ENCODE measurements around the gene KCNJ10. TPM values are rescaled to one million over a fixed set of nuclear protein-coding genes. Genes with fewer than 3 reads are reported as not detected.

KCNJ10 gene
- total RNA-seq, 1 experiment from 2014 or later = 1.4 TPM

DNA sequence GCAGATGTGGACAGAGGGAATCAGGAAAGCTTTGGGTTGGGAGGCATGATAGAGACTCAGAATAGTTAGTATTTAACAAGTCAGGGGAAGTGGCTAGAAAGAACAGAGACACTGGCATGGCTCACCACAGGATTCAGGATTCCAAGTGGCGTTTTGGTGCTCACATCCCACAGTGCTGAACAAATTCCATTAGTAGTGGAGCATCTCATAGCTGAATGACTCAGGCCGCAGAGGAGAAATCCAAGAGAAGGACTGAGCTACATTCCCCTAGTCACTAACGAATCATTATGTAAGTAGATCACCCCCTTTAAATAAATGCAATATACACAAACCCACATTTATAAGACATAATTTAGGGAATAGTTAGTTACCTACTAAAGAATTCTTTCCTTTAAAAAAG lies 6.3 kb upstream of the KCNJ10 start (continued):
- TF ChIP-seq FOXP1 (CRISPR knock-in tag; IDR thresholded peaks at IDR 0.05; ENCODE audit: borderline replicate concordance) (no peak), CBFB (CRISPR knock-in tag; IDR thresholded peaks at IDR 0.05; ENCODE audit: low read depth) (no peak), TEAD4 (CRISPR knock-in tag; IDR thresholded peaks at IDR 0.05) (no peak), CREB1 (CRISPR knock-in tag; IDR thresholded peaks at IDR 0.05) (no peak)
- TF ChIP-seq, protein P1, sequence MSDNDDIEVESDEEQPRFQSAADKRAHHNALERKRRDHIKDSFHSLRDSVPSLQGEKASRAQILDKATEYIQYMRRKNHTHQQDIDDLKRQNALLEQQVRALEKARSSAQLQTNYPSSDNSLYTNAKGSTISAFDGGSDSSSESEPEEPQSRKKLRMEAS (CRISPR knock-in tag; IDR thresholded peaks at IDR 0.05) = no peak

DNA sequence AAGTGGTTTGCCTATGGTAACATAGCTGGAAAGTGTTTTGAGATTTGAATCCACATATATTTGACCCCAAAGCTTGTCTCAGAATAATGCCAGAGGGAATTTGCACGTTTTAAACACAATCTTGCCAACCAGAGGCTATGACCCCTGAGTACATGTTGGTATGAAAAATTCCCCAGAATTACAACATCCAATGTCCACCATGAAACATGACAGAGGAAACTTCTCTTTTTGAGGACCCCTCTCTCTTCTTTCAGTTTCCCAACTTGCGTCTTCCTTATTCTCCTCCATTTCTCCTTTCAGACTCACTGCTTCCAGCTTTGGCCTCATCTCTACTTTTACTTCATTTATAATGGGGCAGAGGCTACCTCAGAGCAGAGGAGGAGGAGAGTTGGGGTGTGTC lies 5.9 kb upstream of the KCNJ10 start:
- H3K27me3 Mint-ChIP-seq (ENCODE audit: low read depth) = peaks cover 80% of the 10 kb centered on the region
- no peak for DNase-seq (ENCODE audit: low spot score)
- H3K4me1 Mint-ChIP-seq = peaks cover 5% of the 10 kb centered on the region
- no peaks in the 10 kb centered on the region for H3K36me3 Mint-ChIP-seq
- ATAC-seq = no peak
- no peaks in the 10 kb centered on the region for H3K9me3 Mint-ChIP-seq
- TF ChIP-seq NR1H2 (CRISPR knock-in tag; IDR thresholded peaks at IDR 0.05) = no peak
- TF ChIP-seq, protein P2, sequence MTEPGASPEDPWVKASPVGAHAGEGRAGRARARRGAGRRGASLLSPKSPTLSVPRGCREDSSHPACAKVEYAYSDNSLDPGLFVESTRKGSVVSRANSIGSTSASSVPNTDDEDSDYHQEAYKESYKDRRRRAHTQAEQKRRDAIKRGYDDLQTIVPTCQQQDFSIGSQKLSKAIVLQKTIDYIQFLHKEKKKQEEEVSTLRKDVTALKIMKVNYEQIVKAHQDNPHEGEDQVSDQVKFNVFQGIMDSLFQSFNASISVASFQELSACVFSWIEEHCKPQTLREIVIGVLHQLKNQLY (CRISPR knock-in tag; IDR thresholded peaks at IDR 0.05) = no peak
- no peak for TF ChIP-seq ZNF138 (CRISPR knock-in tag; conservative IDR thresholded peaks at IDR 0.05)
- no peak for TF ChIP-seq SP1 (CRISPR knock-in tag; conservative IDR thresholded peaks at IDR 0.05)
- no peak for TF ChIP-seq GABPB1 (CRISPR knock-in tag; IDR thresholded peaks at IDR 0.05)
- TF ChIP-seq, protein P3, sequence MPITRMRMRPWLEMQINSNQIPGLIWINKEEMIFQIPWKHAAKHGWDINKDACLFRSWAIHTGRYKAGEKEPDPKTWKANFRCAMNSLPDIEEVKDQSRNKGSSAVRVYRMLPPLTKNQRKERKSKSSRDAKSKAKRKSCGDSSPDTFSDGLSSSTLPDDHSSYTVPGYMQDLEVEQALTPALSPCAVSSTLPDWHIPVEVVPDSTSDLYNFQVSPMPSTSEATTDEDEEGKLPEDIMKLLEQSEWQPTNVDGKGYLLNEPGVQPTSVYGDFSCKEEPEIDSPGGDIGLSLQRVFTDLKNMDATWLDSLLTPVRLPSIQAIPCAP (CRISPR knock-in tag; IDR thresholded peaks at IDR 0.05) = no peak
- TF ChIP-seq CREB1 (CRISPR knock-in tag; IDR thresholded peaks at IDR 0.05) = no peak
- no peak for TF ChIP-seq ZNF317 (CRISPR knock-in tag; IDR thresholded peaks at IDR 0.05; ENCODE audit: borderline replicate concordance, low read depth)
- TF ChIP-seq ESRRA (CRISPR knock-in tag; IDR thresholded peaks at IDR 0.05; ENCODE audit: borderline replicate concordance) = no peak
- TF ChIP-seq RORB (CRISPR knock-in tag; IDR thresholded peaks at IDR 0.05) = no peak
- TF ChIP-seq USF2 (CRISPR knock-in tag; IDR thresholded peaks at IDR 0.05) = no peak
- no peak for TF ChIP-seq GRHL2 (CRISPR knock-in tag; IDR thresholded peaks at IDR 0.05; ENCODE audit: insufficient replicate concordance, severe bottlenecking)
- TF ChIP-seq JAZF1 (CRISPR knock-in tag; IDR thresholded peaks at IDR 0.05) = no peak
- TF ChIP-seq, protein P4, sequence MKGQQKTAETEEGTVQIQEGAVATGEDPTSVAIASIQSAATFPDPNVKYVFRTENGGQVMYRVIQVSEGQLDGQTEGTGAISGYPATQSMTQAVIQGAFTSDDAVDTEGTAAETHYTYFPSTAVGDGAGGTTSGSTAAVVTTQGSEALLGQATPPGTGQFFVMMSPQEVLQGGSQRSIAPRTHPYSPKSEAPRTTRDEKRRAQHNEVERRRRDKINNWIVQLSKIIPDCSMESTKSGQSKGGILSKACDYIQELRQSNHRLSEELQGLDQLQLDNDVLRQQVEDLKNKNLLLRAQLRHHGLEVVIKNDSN (CRISPR knock-in tag; IDR thresholded peaks at IDR 0.05) = no peak
- no peak for TF ChIP-seq TEAD1 (CRISPR knock-in tag; IDR thresholded peaks at IDR 0.05)
- ChIA-PET POLR2A (no interaction called here), CTCF (interaction anchor here (0.9 to 29.5 kb wide), 3 partner anchors 11 to 176 kb away, joined by 3 to 978 read pairs (median 32); no protein-coding TSS in a partner anchor)
- no peak overlapping the region for H3K27ac Mint-ChIP-seq
- H3K4me3 Mint-ChIP-seq = no peak overlapping the region

GRCh38 chr1:160074865-160075264 lies 4.9 kb upstream of the KCNJ10 start:
- TF ChIP-seq E2F1 (CRISPR knock-in tag; IDR thresholded peaks at IDR 0.05) (no peak), ZNF219 (CRISPR knock-in tag; IDR thresholded peaks at IDR 0.05; ENCODE audit: borderline replicate concordance) (no peak), NR3C1 (CRISPR knock-in tag; conservative IDR thresholded peaks at IDR 0.05; ENCODE audit: low read depth) (no peak), FOXP1 (CRISPR knock-in tag; IDR thresholded peaks at IDR 0.05; ENCODE audit: borderline replicate concordance) (no peak), TEAD4 (CRISPR knock-in tag; IDR thresholded peaks at IDR 0.05) (no peak), TEAD1 (CRISPR knock-in tag; IDR thresholded peaks at IDR 0.05) (no peak), PRRX2 (CRISPR knock-in tag; IDR thresholded peaks at IDR 0.05) (no peak), CBFB (CRISPR knock-in tag; IDR thresholded peaks at IDR 0.05; ENCODE audit: low read depth) (no peak)
- TF ChIP-seq, protein P4 (CRISPR knock-in tag; IDR thresholded peaks at IDR 0.05) = no peak
- TF ChIP-seq, protein P5, sequence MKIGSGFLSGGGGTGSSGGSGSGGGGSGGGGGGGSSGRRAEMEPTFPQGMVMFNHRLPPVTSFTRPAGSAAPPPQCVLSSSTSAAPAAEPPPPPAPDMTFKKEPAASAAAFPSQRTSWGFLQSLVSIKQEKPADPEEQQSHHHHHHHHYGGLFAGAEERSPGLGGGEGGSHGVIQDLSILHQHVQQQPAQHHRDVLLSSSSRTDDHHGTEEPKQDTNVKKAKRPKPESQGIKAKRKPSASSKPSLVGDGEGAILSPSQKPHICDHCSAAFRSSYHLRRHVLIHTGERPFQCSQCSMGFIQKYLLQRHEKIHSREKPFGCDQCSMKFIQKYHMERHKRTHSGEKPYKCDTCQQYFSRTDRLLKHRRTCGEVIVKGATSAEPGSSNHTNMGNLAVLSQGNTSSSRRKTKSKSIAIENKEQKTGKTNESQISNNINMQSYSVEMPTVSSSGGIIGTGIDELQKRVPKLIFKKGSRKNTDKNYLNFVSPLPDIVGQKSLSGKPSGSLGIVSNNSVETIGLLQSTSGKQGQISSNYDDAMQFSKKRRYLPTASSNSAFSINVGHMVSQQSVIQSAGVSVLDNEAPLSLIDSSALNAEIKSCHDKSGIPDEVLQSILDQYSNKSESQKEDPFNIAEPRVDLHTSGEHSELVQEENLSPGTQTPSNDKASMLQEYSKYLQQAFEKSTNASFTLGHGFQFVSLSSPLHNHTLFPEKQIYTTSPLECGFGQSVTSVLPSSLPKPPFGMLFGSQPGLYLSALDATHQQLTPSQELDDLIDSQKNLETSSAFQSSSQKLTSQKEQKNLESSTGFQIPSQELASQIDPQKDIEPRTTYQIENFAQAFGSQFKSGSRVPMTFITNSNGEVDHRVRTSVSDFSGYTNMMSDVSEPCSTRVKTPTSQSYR (CRISPR knock-in tag; IDR thresholded peaks at IDR 0.05) = no peak
- H3K9me3 Mint-ChIP-seq = no peaks in the 10 kb centered on the region
- no peak overlapping the region for H3K4me3 Mint-ChIP-seq
- peaks cover 11% of the 10 kb centered on the region for H3K4me1 Mint-ChIP-seq
- POLR2A ChIA-PET = no interaction called here
- H3K27ac Mint-ChIP-seq = no peak overlapping the region
- DNase-seq (ENCODE audit: low spot score) = no peak
- no peak for ATAC-seq
- H3K27me3 Mint-ChIP-seq (ENCODE audit: low read depth) = peaks cover 77% of the 10 kb centered on the region
- CTCF ChIA-PET = interaction anchor here (1.2 to 29.5 kb wide), 3 partner anchors 11 to 50 kb away, joined by 3 to 978 read pairs (median 16); no protein-coding TSS in a partner anchor
- H3K36me3 Mint-ChIP-seq = no peaks in the 10 kb centered on the region

All from WTC11 (cell line).